Mesothelial cell of epicardium (in vitro differentiated cells): ENCODE results near the gene UQCR10. TPM values are rescaled to one million over a fixed set of nuclear protein-coding genes. Genes with fewer than 3 reads are reported as not detected.

Experiments used
- DNase-seq, 2 experiments: peaks; one replicate each; pipeline ENCODE4 v3.0.0; 2021; ENCODE audit warnings: low spot score in 2 of 2; ENCODE audit not compliant: unreplicated experiment in 2 of 2
- H3K27ac Mint-ChIP-seq: 2 replicates; pipeline ENCODE4 v1.8.0; 2021; ENCODE audit warnings: mixed read lengths
- H3K27me3 Mint-ChIP-seq: 2 replicates; pipeline ENCODE4 v1.8.0; 2021; ENCODE audit warnings: low read depth, mixed read lengths
- H3K36me3 Mint-ChIP-seq: 2 replicates; pipeline ENCODE4 v1.8.0; 2021; ENCODE audit warnings: mixed read lengths
- H3K4me1 Mint-ChIP-seq: 2 replicates; pipeline ENCODE4 v1.8.0; 2021; ENCODE audit warnings: mixed read lengths
- H3K4me3 Mint-ChIP-seq: 2 replicates; pipeline ENCODE4 v1.8.0; 2021; ENCODE audit warnings: mild to moderate bottlenecking, moderate library complexity, mixed read lengths
- H3K9me3 Mint-ChIP-seq: 2 replicates; pipeline ENCODE4 v1.8.0; 2021; ENCODE audit warnings: mixed read lengths
- total RNA-seq: library from RNA; stranded (reverse); gene quantifications from 3 replicates; pipeline ENCODE4 v1.2.1, GENCODE V29; 2021
- TF ChIP-seq, protein P1 (sequence below): fragments of 200-600 bp; sonication (generic); IDR thresholded peaks from one replicate; pipeline ENCODE4 v1.5.0; 2021; ENCODE audit warnings: antibody characterized with exemption; ENCODE audit not compliant: unreplicated experiment

UQCR10 gene
- total RNA-seq, 1 donor from 2014 or later, result 72.9 TPM

DNA sequence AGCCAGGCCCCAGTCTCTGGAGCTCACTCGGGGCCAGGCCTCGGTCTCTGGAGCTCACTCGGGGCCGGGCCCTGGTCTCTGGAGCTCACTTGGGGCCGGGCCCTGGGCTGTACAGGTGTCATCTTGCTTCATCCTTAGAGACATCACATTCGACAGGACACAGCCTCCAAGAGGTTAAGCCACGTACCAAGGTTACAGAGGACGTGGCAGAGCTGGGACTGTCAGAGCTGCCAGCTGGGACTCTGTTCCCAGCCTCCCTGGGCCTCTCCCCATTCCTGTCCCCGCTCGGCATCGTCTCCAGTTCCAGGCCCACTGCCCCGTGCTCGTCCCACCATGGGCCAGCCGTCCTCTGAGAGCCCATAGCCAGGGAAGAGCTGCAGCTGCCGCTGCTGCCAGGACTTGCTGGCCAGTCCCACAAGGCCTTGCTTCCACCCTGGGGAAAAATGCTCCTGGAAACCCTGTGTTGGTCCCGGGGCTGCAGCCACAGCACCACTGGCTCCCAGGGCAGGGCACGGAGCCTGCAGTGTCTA, 27.8 kb upstream of the UQCR10 start:
- no peak for DNase-seq
- Mint-ChIP-seq H3K27ac (no peak overlapping the region), H3K9me3 (no peaks in the 10 kb centered on the region), H3K4me1 (peaks cover 2% of the 10 kb centered on the region), H3K4me3 (no peak overlapping the region), H3K36me3 (peaks cover 11% of the 10 kb centered on the region), H3K27me3 (no peaks in the 10 kb centered on the region)
- TF ChIP-seq, protein P1, sequence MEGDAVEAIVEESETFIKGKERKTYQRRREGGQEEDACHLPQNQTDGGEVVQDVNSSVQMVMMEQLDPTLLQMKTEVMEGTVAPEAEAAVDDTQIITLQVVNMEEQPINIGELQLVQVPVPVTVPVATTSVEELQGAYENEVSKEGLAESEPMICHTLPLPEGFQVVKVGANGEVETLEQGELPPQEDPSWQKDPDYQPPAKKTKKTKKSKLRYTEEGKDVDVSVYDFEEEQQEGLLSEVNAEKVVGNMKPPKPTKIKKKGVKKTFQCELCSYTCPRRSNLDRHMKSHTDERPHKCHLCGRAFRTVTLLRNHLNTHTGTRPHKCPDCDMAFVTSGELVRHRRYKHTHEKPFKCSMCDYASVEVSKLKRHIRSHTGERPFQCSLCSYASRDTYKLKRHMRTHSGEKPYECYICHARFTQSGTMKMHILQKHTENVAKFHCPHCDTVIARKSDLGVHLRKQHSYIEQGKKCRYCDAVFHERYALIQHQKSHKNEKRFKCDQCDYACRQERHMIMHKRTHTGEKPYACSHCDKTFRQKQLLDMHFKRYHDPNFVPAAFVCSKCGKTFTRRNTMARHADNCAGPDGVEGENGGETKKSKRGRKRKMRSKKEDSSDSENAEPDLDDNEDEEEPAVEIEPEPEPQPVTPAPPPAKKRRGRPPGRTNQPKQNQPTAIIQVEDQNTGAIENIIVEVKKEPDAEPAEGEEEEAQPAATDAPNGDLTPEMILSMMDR, result no peak

DNA sequence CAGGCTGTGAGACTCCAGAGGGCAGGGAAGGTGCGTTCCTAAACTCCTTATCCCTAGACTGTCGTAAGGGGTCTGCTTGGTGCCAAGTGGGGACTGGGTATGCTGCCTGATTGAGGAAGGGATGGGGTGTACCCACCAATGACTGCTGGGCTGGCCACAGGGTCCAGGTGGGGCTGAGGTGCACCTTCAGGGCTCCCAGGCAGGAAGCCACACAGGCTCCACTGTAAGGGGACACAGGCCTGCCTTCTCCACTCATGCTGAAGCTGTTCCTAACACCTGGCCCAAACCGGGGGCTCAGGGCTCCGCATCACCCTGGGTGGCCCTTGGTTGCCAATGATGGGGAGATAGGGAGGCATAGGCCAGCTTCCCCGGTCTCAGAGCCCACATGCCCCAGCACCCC, 27.0 kb upstream of the UQCR10 start:
- no peaks in the 10 kb centered on the region for H3K27me3 Mint-ChIP-seq
- H3K4me3 Mint-ChIP-seq, result no peak overlapping the region
- DNase-seq, result no peak
- H3K36me3 Mint-ChIP-seq, result peaks cover 11% of the 10 kb centered on the region
- no peaks in the 10 kb centered on the region for H3K4me1 Mint-ChIP-seq
- no peak overlapping the region for H3K27ac Mint-ChIP-seq
- no peaks in the 10 kb centered on the region for H3K9me3 Mint-ChIP-seq
- TF ChIP-seq, protein P1, result no peak

DNA sequence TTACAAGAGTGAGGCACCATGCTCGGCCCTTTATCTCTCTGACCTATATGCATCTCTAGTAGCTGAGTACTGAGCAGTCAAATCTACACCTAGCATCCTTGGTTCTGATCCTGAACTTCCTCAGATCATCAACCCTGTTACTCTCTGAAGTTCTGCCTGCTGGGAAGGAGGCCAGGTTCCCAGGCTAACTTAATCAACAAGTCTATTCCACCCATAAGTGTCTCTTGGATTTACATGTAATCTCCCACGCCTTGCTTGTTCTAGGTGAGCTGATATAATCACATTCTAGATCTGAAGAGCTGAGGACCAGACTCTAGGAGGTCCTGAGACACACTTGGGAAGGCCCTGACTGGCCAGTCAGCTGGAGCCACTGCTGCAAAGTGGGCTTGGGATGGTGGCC, 25.2 kb upstream of the UQCR10 start:
- no peaks in the 10 kb centered on the region for H3K4me1 Mint-ChIP-seq

DNA sequence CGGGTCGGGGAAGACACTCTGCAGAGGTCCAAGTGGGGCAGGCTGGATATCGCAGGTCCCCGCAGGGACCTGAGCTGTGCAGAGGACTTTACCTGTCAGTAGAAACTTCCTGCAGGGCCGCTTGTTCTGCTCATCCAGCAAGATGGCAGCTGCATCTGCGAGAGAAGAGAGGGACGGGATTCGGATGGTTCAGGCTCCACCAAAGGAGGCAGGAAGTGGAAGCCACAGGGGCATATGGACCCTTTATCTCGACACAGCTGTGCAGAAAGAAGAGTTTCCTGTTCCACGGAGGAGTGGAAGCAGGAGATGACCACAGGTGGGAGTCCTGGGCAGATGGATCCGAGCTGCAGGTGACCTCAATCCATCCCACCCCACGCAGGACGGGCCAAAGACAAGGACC, 24.8 kb upstream of the UQCR10 start:
- H3K36me3 Mint-ChIP-seq, result peaks cover 14% of the 10 kb centered on the region
- no peaks in the 10 kb centered on the region for H3K9me3 Mint-ChIP-seq
- H3K27me3 Mint-ChIP-seq, result no peaks in the 10 kb centered on the region
- H3K27ac Mint-ChIP-seq, result no peak overlapping the region
- no peak overlapping the region for H3K4me3 Mint-ChIP-seq
- no peaks in the 10 kb centered on the region for H3K4me1 Mint-ChIP-seq
- TF ChIP-seq, protein P1, result no peak
- DNase-seq, result no peak

More for the DNA sequence above, 25.2 kb upstream of the UQCR10 start:
- no peak overlapping the region for H3K27ac Mint-ChIP-seq
- H3K9me3 Mint-ChIP-seq, result no peaks in the 10 kb centered on the region
- TF ChIP-seq, protein P1, result no peak
- no peak for DNase-seq
- no peak overlapping the region for H3K4me3 Mint-ChIP-seq
- no peaks in the 10 kb centered on the region for H3K27me3 Mint-ChIP-seq
- peaks cover 14% of the 10 kb centered on the region for H3K36me3 Mint-ChIP-seq

DNA sequence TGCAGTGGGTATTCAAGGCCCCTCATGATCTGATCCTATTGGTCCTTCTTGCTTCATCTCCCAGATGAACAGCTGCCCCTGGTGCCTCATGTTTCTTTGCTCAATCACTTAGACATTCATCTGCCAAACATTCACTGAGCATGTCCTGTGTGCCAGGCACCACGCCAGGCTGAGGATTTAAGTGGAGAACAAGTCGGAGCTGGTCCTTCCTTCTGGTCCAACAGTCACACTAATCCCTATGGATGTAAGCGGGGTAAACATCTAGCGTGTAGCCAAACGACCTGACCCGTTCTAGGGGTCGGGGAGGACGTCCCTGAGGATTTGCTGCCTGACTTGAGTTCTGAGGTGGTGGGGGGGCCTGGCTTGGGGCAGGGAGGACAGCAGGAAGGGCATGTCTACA, 22.3 kb upstream of the UQCR10 start:
- Mint-ChIP-seq H3K4me3 (no peak overlapping the region), H3K4me1 (no peaks in the 10 kb centered on the region), H3K27ac (no peak overlapping the region), H3K36me3 (peaks cover 17% of the 10 kb centered on the region), H3K27me3 (no peaks in the 10 kb centered on the region), H3K9me3 (no peaks in the 10 kb centered on the region)
- TF ChIP-seq, protein P1, result no peak
- DNase-seq, result no peak

DNA sequence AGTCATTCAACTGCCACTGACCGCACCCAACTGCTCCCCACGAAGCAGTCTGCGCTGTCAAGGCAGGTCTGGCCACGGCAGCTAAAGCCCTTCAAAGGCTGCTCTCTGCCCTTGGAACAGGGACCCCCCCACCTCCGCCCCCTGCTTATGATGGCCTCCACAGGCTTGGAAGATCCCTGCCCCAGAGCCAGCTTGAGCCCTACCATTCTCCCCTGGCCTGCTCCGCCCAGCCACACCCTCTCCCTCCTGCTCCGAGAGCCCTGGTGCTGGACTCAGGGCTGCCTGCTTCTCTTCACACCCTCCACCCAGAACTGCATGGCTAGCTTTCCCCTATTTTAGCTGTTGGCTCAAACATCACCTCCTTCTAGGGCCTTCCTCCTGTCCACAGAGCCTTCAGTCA, 19.3 kb upstream of the UQCR10 start:
- Mint-ChIP-seq H3K9me3 (no peaks in the 10 kb centered on the region), H3K27ac (no peak overlapping the region), H3K4me3 (no peak overlapping the region), H3K4me1 (no peaks in the 10 kb centered on the region), H3K36me3 (peaks cover 10% of the 10 kb centered on the region), H3K27me3 (no peaks in the 10 kb centered on the region)
- TF ChIP-seq, protein P1, result no peak
- DNase-seq, result no peak
